ENCODE results near the gene KRT78. TPM values are rescaled to one million over a fixed set of nuclear protein-coding genes. Genes with fewer than 3 reads are reported as not detected.

KRT78 gene
- total RNA-seq, 2 experiments from 2014 or later = not detected

GRCh38 chr12:52812073-52812400 is 36.8 kb downstream of the KRT78 start:
- H3K36me3 ChIP-seq (ENCODE audit: insufficient read depth, low read length) = no peaks in the 10 kb centered on the region
- TF ChIP-seq CTCF (IDR thresholded peaks at IDR 0.05) = no peak
- no peaks in the 10 kb centered on the region for H3K27me3 ChIP-seq (ENCODE audit: control insufficient read depth in 1 of 2, insufficient read depth in 2 of 2, low read length in 2 of 2)
- ATAC-seq (ENCODE audit: poor library complexity) = no peak
- no peak for DNase-seq
- no peaks in the 10 kb centered on the region for H3K36me3 Mint-ChIP-seq (ENCODE audit: low read depth)
- no peaks in the 10 kb centered on the region for H3K4me1 ChIP-seq (ENCODE audit: insufficient read depth, low read length)
- ChIA-PET POLR2A (interaction anchor here (0.9 kb wide), 1 partner anchor 23 kb away, joined by 3 read pairs; no protein-coding TSS in a partner anchor), CTCF (no interaction called here)
- intact Hi-C loops (cut with DNase I, micrococcal nuclease) = no loop called here
- H3K4me3 ChIP-seq (ENCODE audit: low read length) = no peak overlapping the region
- no peaks in the 10 kb centered on the region for H3K4me1 Mint-ChIP-seq (ENCODE audit: low read depth)
- no peak overlapping the region for H3K27ac ChIP-seq (ENCODE audit: low read depth in 1 of 2, low read length in 2 of 2)
- no peaks in the 10 kb centered on the region for H3K9me3 Mint-ChIP-seq
- H3K27me3 Mint-ChIP-seq = no peaks in the 10 kb centered on the region
- H3K9me3 ChIP-seq (ENCODE audit: control insufficient read depth in 1 of 2, insufficient read depth in 1 of 2, low read length in 2 of 2) = no peaks in the 10 kb centered on the region
- H3K4me3 Mint-ChIP-seq = no peak overlapping the region
- H3K27ac Mint-ChIP-seq = no peak overlapping the region

GRCh38 chr12:52811191-52812072 is 37.4 kb downstream of the KRT78 start:
- Mint-ChIP-seq H3K27ac (no peak overlapping the region), H3K9me3 (no peaks in the 10 kb centered on the region), H3K4me3 (no peak overlapping the region), H3K27me3 (no peaks in the 10 kb centered on the region), H3K36me3 (ENCODE audit: low read depth) (no peaks in the 10 kb centered on the region), H3K4me1 (ENCODE audit: low read depth) (no peaks in the 10 kb centered on the region)
- Histone ChIP-seq H3K4me1 (ENCODE audit: insufficient read depth, low read length) (no peaks in the 10 kb centered on the region), H3K27me3 (ENCODE audit: control insufficient read depth in 1 of 2, insufficient read depth in 2 of 2, low read length in 2 of 2) (no peaks in the 10 kb centered on the region), H3K9me3 (ENCODE audit: control insufficient read depth in 1 of 2, insufficient read depth in 1 of 2, low read length in 2 of 2) (no peaks in the 10 kb centered on the region), H3K4me3 (ENCODE audit: low read length) (no peak overlapping the region), H3K36me3 (ENCODE audit: insufficient read depth, low read length) (no peaks in the 10 kb centered on the region), H3K27ac (ENCODE audit: low read depth in 1 of 2, low read length in 2 of 2) (no peak overlapping the region)
- ATAC-seq (ENCODE audit: poor library complexity) = no peak
- ChIA-PET CTCF (no interaction called here), POLR2A (no interaction called here)
- DNase-seq = no peak
- intact Hi-C loops (cut with DNase I, micrococcal nuclease) = no loop called here
- no peak for TF ChIP-seq CTCF (IDR thresholded peaks at IDR 0.05)

- no peak for ATAC-seq (ENCODE audit: poor library complexity)
- Mint-ChIP-seq H3K9me3 (no peaks in the 10 kb centered on the region), H3K4me3 (no peak overlapping the region), H3K27me3 (no peaks in the 10 kb centered on the region), H3K4me1 (ENCODE audit: low read depth) (no peaks in the 10 kb centered on the region), H3K27ac (no peak overlapping the region), H3K36me3 (ENCODE audit: low read depth) (no peaks in the 10 kb centered on the region)
- no peak for DNase-seq
- Histone ChIP-seq H3K4me3 (ENCODE audit: low read length) (no peak overlapping the region), H3K27me3 (ENCODE audit: control insufficient read depth in 1 of 2, insufficient read depth in 2 of 2, low read length in 2 of 2) (no peaks in the 10 kb centered on the region), H3K27ac (ENCODE audit: low read depth in 1 of 2, low read length in 2 of 2) (no peak overlapping the region), H3K36me3 (ENCODE audit: insufficient read depth, low read length) (no peaks in the 10 kb centered on the region), H3K4me1 (ENCODE audit: insufficient read depth, low read length) (no peaks in the 10 kb centered on the region), H3K9me3 (ENCODE audit: control insufficient read depth in 1 of 2, insufficient read depth in 1 of 2, low read length in 2 of 2) (no peaks in the 10 kb centered on the region)
- POLR2A ChIA-PET = no interaction called here
- intact Hi-C loops (cut with DNase I, micrococcal nuclease) = no loop called here
- CTCF ChIA-PET = no interaction called here
- TF ChIP-seq CTCF (IDR thresholded peaks at IDR 0.05) = no peak
Observed at GRCh38 chr12:52810554-52810953, 38.2 kb downstream of the KRT78 start.

Measured in CD4-positive, alpha-beta T cell (primary cell).